PC-9 (cell line): Measurements from ENCODE around the gene SH3PXD2A. TPM values are rescaled to one million over a fixed set of nuclear protein-coding genes. Genes with fewer than 3 reads are reported as not detected.

Source experiments
- BruUV-seq: library from RNA; stranded (reverse); fragments of 400-500 nt; replicated peaks from 2 replicates; lab custom pipeline; 2021; lab: Mats Ljungman, UMichigan
- CTCF ChIA-PET: fragments of 300-600 bp; sonication (Branson Sonifier 250); formaldehyde crosslinking; loops from one replicate; lab custom pipeline; 2022; ENCODE audit warnings: antibody characterized with exemption; lab: Charles Lee
- POLR2A ChIA-PET: fragments of 300-600 bp; sonication (Branson Sonifier 250); formaldehyde crosslinking; loops from one replicate; lab custom pipeline; 2022; ENCODE audit warnings: antibody characterized with exemption; ENCODE audit not compliant: unreplicated experiment; lab: Charles Lee
- DNase-seq, 2 experiments: peaks; one replicate each; pipeline versions ENCODE4 v3.0.0 to v3.0.0-alpha.2; 2015 to 2022; ENCODE audit warnings: mixed read lengths in 1 of 2
- H2AFZ ChIP-seq: fragments of 200-600 bp; sonication (generic); 2 replicates; pipeline ENCODE4 v1.8.1; 2017; ENCODE audit warnings: antibody characterized with exemption
- H3F3A ChIP-seq: fragments of 200-600 bp; sonication (generic); 2 replicates; pipeline ENCODE4 v1.8.1; 2017; ENCODE audit warnings: antibody characterized with exemption, mild to moderate bottlenecking, low read depth; ENCODE audit not compliant: insufficient read depth
- H3K27ac ChIP-seq: fragments of 200-600 bp; sonication (generic); 2 replicates; pipeline ENCODE4 v1.6.1; 2016; ENCODE audit warnings: mixed run types
- H3K27me3 ChIP-seq: fragments of 200-600 bp; sonication (generic); 2 replicates; pipeline ENCODE4 v1.6.1; 2016; ENCODE audit warnings: low read depth, mixed run types; ENCODE audit not compliant: insufficient read depth
- H3K36me3 ChIP-seq: fragments of 200-600 bp; sonication (generic); 2 replicates; pipeline ENCODE4 v1.6.1; 2016; ENCODE audit warnings: low read depth, mixed run types
- H3K4me1 ChIP-seq: fragments of 200-600 bp; sonication (generic); replicated peaks from 2 replicates; pipeline ENCODE4 v1.6.1; 2016; ENCODE audit warnings: mixed run types; ENCODE audit not compliant: insufficient read depth
- H3K4me2 ChIP-seq: fragments of 200-600 bp; sonication (generic); 2 replicates; pipeline ENCODE4 v1.6.1; 2017; ENCODE audit warnings: mixed run types
- H3K4me3 ChIP-seq: fragments of 200-600 bp; sonication (generic); 2 replicates; pipeline ENCODE4 v1.6.1; 2016; ENCODE audit warnings: mixed run types
- H3K79me2 ChIP-seq: fragments of 200-600 bp; sonication (generic); 2 replicates; pipeline ENCODE4 v1.6.1; 2017; ENCODE audit warnings: low read depth, mixed run types
- H3K9me2 ChIP-seq: fragments of 200-600 bp; sonication (generic); 2 replicates; pipeline ENCODE4 v1.8.1; 2017; ENCODE audit warnings: mild to moderate bottlenecking; ENCODE audit not compliant: insufficient read depth
- H3K9me3 ChIP-seq: fragments of 200-600 bp; sonication (generic); 2 replicates; pipeline ENCODE4 v1.8.1; 2016; ENCODE audit warnings: low read depth; ENCODE audit not compliant: insufficient read depth
- H4K20me1 ChIP-seq: fragments of 200-600 bp; sonication (generic); 2 replicates; pipeline ENCODE4 v1.8.1; 2017; ENCODE audit not compliant: insufficient read depth
- EZH2 ChIP-seq: fragments of 200-600 bp; sonication (generic); IDR thresholded peaks from 2 replicates; pipeline ENCODE4 v1.8.0; 2017; ENCODE audit warnings: antibody characterized with exemption, low read depth
- intact Hi-C: fragments of 100-400 bp; cut with micrococcal nuclease; formaldehyde crosslinking; loops from one replicate; pipeline ENCODE4 v1.10.0; 2022; ENCODE audit not compliant: unreplicated experiment
- total RNA-seq: library from RNA; stranded (reverse); gene quantifications from 2 replicates; pipeline ENCODE4 v1.2.3, GENCODE V29; 2021
- TF ChIP-seq, protein P1 (sequence below): fragments of 200-600 bp; sonication (generic); conservative IDR thresholded peaks from 2 replicates; pipeline ENCODE4 v1.6.1; 2017; ENCODE audit warnings: mixed run types, antibody characterized with exemption, mild to moderate bottlenecking, moderate library complexity

The SH3PXD2A gene
- total RNA-seq, 1 experiment from 2014 or later = 12.5 TPM

GRCh38 chr10:103729851-103730250 lies 125.5 kb downstream of the SH3PXD2A start:
- Histone ChIP-seq H3K36me3 (no peaks in the 10 kb centered on the region), H3K9me2 (no peaks in the 10 kb centered on the region), H2AFZ (no peak overlapping the region), H3K27ac (no peak overlapping the region), H3K9me3 (no peaks in the 10 kb centered on the region), H3K4me2 (no peak overlapping the region), H4K20me1 (no peaks in the 10 kb centered on the region), H3K79me2 (no peaks in the 10 kb centered on the region), H3K4me3 (no peak overlapping the region), H3K4me1 (peaks cover 9% of the 10 kb centered on the region), H3F3A (no peaks in the 10 kb centered on the region), H3K27me3 (no peaks in the 10 kb centered on the region)
- no TSS peak for BruUV-seq
- intact Hi-C loops = no loop called here
- CTCF ChIA-PET = no interaction called here
- POLR2A ChIA-PET = no interaction called here
- no peak for DNase-seq
- TF ChIP-seq, protein P1, sequence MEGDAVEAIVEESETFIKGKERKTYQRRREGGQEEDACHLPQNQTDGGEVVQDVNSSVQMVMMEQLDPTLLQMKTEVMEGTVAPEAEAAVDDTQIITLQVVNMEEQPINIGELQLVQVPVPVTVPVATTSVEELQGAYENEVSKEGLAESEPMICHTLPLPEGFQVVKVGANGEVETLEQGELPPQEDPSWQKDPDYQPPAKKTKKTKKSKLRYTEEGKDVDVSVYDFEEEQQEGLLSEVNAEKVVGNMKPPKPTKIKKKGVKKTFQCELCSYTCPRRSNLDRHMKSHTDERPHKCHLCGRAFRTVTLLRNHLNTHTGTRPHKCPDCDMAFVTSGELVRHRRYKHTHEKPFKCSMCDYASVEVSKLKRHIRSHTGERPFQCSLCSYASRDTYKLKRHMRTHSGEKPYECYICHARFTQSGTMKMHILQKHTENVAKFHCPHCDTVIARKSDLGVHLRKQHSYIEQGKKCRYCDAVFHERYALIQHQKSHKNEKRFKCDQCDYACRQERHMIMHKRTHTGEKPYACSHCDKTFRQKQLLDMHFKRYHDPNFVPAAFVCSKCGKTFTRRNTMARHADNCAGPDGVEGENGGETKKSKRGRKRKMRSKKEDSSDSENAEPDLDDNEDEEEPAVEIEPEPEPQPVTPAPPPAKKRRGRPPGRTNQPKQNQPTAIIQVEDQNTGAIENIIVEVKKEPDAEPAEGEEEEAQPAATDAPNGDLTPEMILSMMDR = no peak
- no peak for TF ChIP-seq EZH2

GRCh38 chr10:103727991-103728689 lies 127.2 kb downstream of the SH3PXD2A start:
- no peaks in the 10 kb centered on the region for H3F3A ChIP-seq
- no peak overlapping the region for H3K4me2 ChIP-seq
- intact Hi-C loops = no loop called here
- H3K27ac ChIP-seq = no peak overlapping the region
- H3K79me2 ChIP-seq = no peaks in the 10 kb centered on the region
- POLR2A ChIA-PET = no interaction called here
- H4K20me1 ChIP-seq = no peaks in the 10 kb centered on the region
- H3K27me3 ChIP-seq = no peaks in the 10 kb centered on the region
- H3K9me3 ChIP-seq = no peaks in the 10 kb centered on the region
- no peaks in the 10 kb centered on the region for H3K36me3 ChIP-seq
- no peak overlapping the region for H2AFZ ChIP-seq
- H3K9me2 ChIP-seq = no peaks in the 10 kb centered on the region
- BruUV-seq = no TSS peak
- H3K4me1 ChIP-seq = peaks cover 9% of the 10 kb centered on the region
- CTCF ChIA-PET = no interaction called here
- DNase-seq = no peak
- TF ChIP-seq, protein P1 = no peak
- TF ChIP-seq EZH2 = no peak
- no peak overlapping the region for H3K4me3 ChIP-seq

DNA sequence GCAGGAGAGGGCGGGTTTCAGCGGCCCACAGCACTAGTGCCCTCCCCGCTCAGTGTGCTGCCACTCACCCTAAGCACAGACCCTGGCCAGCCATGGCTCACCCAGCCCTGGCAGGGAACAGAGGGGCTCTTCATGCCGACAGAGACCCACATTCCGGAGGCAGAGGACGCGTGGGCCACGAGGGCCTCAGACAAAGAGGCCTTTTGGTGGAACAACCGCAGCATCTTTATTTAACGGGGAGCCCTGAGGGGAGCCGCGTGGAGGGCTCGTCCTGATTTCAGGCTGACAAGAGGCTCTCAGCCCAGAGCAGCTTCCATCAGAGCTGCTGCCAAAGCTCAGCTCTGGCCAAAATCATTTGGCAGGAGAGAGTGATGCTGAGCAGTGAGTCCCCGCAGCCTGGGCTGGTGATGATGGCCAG lies 127.8 kb downstream of the SH3PXD2A start:
- Histone ChIP-seq H2AFZ (no peak overlapping the region), H3K27ac (no peak overlapping the region), H3K4me1 (peaks cover 9% of the 10 kb centered on the region), H3F3A (no peaks in the 10 kb centered on the region), H3K79me2 (no peaks in the 10 kb centered on the region), H3K4me3 (no peak overlapping the region), H3K27me3 (no peaks in the 10 kb centered on the region), H3K9me3 (no peaks in the 10 kb centered on the region), H3K4me2 (no peak overlapping the region), H4K20me1 (no peaks in the 10 kb centered on the region), H3K36me3 (no peaks in the 10 kb centered on the region), H3K9me2 (no peaks in the 10 kb centered on the region)
- intact Hi-C loops = no loop called here
- CTCF ChIA-PET = no interaction called here
- no peak for DNase-seq
- no TSS peak for BruUV-seq
- TF ChIP-seq, protein P1 = no peak
- no peak for TF ChIP-seq EZH2
- POLR2A ChIA-PET = no interaction called here
